GM18498 (cell line): Measurements from ENCODE around the gene FHOD3.
A peak's percentile ranks its signal among the peaks of the same experiment; 100 is the strongest.

ENCODE experiments used
- ATAC-seq: cut with Tn5 transposase; IDR thresholded peaks from one replicate; pipeline ENCODE4 v1.9.1; 2021; ENCODE audit warnings: mild to moderate bottlenecking, moderate library complexity; ENCODE audit not compliant: unreplicated experiment

Gene FHOD3

GRCh38 chr18:36403896-36404820 is 106.6 kb downstream of the FHOD3 start:
- ATAC-seq, result no peak

DNA sequence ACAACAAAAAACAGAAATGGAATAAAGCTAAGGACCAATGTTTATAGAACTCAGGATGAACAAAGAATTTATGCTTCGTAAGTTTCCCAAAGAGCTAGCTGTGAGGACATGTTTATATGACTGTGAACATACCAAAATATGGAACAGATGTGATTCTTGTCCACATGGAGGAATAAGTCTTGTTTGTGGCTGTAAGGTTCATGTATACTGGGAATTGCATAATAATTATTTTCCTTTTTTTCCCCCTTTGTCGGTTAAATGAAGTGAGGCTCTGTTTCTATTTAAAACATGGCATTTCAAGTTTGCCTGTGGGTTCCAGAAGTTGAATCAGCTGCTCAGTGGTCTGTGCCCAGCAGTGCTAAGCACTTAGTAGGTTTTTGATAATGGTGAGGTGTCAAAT is 108.1 kb downstream of the FHOD3 start:
- no peak for ATAC-seq

GRCh38 chr18:36406805-36407204 is 109.3 kb downstream of the FHOD3 start:
- ATAC-seq, result no peak

DNA sequence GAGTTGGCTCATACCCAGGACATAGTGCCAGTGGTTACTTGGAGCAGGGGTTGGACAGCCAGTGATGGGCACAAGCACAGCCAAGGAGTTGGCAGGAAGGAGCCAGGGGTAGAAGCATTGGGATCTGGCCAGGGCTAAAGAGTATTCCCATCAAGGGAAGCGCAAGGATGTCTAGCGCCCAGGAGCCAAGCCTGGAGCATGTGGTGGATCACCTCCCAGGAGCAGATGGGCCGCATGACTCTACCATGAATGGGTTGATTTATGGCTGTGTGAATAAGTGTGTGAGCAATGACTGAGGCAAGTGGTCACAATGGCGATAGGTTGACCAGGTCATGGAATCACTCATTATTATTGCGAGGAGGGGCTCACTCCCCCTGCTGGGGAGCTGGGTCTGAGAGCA is 111.1 kb downstream of the FHOD3 start:
- ATAC-seq, result no peak

GRCh38 chr18:36409779-36410178 is 112.3 kb downstream of the FHOD3 start:
- no peak for ATAC-seq

DNA sequence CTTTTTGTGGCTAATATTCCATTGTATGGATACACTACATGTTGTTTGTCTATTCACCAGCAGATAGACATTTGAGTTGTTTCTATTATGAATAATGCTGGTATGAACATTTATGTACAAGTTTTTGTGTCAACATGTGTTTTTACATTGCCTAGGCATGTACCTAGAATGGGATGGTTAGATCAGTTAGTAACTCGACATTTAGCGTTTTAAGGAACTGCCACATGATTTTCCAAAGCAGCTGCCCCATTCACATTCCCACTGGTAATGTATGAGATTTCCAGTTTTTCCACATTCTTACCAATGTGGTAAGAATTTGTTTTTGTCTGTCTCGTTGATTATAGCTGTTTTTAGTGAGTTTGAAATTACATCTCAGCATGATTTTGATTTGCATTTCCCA is 112.8 kb downstream of the FHOD3 start:
- ATAC-seq, result no peak

- ATAC-seq, result no peak
Observed at GRCh38 chr18:36411745-36412168, 114.2 kb downstream of the FHOD3 start.

GRCh38 chr18:36412778-36413177 is 115.3 kb downstream of the FHOD3 start:
- ATAC-seq, result peak; percentile 64

GRCh38 chr18:36415171-36415570 is 117.7 kb downstream of the FHOD3 start:
- ATAC-seq, result no peak

GRCh38 chr18:36415625-36416024 is 118.1 kb downstream of the FHOD3 start:
- ATAC-seq, result no peak

GRCh38 chr18:36419188-36419899 is 121.8 kb downstream of the FHOD3 start:
- ATAC-seq, result no peak

DNA sequence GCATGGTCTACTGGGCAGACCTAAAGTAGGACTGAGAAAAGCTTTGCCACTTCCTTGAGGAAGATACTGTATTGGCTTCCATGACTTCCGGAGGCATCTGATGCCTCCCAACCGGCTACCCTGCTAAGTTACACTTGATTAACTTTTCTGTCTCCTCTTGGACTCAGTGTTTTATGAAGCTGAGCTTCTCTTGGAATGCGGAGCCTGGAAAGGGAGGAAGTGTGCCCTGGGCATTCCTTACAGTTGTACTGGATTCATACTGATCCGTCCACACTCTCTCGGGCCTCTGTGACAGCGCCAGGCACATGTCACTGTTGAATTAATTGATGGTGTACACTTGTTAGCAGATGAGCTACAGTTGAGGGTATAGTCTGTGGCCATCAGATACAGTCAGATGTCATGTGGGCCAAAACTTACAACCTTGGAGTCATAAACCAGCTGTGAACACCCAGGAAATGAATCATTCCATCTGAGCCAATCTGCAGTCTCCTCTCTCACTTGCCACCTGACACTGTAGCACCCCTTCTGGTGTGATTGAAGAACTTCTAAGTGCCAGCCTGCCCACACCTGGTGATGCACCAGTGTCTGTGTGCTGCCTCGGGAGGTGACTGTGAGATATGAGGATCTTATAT is 122.5 kb downstream of the FHOD3 start:
- peak; percentile 81 for ATAC-seq

DNA sequence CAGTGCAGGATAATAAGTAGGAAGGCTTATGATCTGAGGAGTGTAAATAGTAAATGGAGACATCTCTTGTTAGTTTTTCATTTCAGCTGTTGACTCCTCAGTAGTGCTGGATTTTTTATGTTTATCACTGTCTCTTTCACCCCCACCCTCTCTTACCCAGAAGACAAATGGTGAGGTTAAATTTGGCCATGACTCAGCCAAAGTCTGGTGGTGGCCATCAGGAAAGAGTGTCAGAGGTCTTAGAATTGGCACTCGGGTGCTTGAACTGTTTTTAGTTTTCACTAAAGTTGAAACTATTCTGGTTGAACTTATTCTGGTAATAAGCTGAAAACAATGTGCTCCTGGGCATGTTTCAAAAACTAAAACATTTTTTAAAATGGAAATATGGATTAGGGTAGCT is 123.3 kb downstream of the FHOD3 start:
- ATAC-seq, result no peak

GRCh38 chr18:36424741-36425142 is 127.2 kb downstream of the FHOD3 start:
- ATAC-seq, result no peak

- ATAC-seq, result no peak
Observed at GRCh38 chr18:36427369-36427768, 129.9 kb downstream of the FHOD3 start.

GRCh38 chr18:36427831-36428230 is 130.3 kb downstream of the FHOD3 start:
- ATAC-seq, result no peak

DNA sequence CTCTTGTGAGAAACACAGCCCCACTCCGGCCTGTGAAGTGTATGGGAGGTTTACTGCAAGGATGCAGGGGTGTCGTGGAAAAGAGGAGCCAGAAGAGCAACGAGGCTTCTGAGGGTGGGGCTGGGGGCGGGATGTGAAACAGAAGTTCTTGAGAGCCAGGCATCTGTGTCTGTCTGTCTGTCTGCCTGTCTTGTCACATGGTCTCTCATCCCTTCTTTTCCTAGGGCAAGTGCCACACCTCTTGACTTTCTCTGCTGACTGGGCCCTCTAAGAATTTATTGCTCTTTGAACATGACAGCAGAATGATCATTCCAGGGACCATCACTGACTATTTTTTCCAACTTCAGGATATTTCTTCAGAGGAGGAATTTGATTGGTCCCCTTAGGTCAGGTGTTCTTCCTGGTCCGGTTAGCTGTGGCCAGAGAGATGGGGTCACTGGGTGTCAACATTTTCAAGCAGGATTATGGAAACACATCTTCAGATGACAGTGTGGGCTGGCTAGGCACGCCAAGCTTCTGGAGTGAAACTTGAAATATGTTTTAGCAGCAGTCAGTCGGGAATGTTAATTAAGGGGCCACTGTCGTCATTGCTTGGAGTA is 131.0 kb downstream of the FHOD3 start:
- ATAC-seq, result no peak

DNA sequence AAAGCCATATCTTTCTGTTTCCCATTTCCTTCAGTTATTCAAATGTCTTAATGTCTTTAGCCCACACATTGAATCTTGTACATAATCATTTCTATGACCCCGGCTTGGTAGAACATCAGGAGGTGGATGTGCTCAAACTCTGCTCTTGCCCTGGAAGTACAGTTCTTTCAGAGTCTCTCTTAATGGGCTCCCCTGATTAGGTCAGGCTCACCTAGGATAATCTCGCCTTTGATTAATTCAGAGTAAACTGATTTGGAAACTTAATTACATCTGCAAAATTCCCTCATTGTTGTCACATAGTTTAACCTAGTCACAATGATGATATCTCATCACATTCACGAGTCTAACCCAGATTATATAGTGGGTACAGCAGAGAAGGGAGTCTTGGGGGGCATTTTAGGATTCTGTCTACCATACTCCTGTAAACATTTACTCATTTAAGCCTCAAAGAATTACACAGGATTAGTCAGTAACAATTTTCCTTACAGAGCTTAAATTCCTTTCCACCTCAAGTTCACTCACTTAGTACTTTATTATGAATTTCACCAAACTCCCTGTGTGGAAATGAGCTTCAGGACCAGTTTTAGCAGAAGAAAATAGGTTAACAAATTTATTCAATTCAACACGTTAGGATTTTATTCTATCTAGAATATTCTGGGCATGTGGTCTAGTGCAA is 135.5 kb downstream of the FHOD3 start:
- ATAC-seq, result no peak

GRCh38 chr18:36436387-36436786 is 138.9 kb downstream of the FHOD3 start:
- ATAC-seq, result no peak

DNA sequence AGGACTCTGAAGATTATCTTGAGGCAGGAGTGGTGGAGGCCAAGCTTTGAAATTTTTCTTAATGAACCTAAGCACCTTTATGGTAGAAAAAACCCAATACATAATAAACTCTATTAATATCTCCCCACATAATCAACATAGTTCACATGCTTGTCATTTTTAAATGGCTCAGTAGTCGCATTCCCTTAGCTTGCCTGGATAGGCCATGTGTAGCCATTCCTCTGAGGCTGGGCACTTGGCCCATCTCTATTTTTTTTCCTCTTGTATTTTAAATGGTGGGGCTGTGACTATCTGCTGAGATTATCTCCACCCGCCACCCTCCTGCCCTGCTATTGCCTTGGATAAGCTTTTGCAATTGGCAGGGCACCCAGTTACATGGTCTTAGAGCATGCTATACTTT is 143.1 kb downstream of the FHOD3 start:
- ATAC-seq, result no peak
